Activated CD8-positive, alpha-beta T cell treated with anti-CD3 and anti-CD28 coated beads for 36 hours (primary cell): Measurements from ENCODE around the gene MAP2K6. TPM values are rescaled to one million over a fixed set of nuclear protein-coding genes. Genes with fewer than 3 reads are reported as not detected.

Experiments used
- ATAC-seq: fragments of 200-7000 bp; cut with Tn5 transposase; one replicate; pipeline ENCODE4 v1.10.0; 2021; ENCODE audit warnings: mild to moderate bottlenecking, moderate library complexity
- CTCF ChIA-PET: fragments of 350-600 bp; sonication (Branson Sonifier 250); formaldehyde crosslinking; loops from one replicate; lab custom pipeline; 2021; ENCODE audit warnings: antibody characterized with exemption; lab: Charles Lee
- POLR2A ChIA-PET: fragments of 350-600 bp; sonication (Branson Sonifier 250); formaldehyde crosslinking; loops from one replicate; lab custom pipeline; 2021; ENCODE audit warnings: antibody characterized with exemption; lab: Charles Lee
- DNase-seq: peaks from one replicate; pipeline ENCODE4 v3.0.0-alpha.2; 2020
- H3K27ac Mint-ChIP-seq: one replicate; pipeline ENCODE4 v1.8.0; 2021; ENCODE audit warnings: mild to moderate bottlenecking, mixed read lengths
- H3K27me3 Mint-ChIP-seq: one replicate; pipeline ENCODE4 v1.8.0; 2021; ENCODE audit warnings: mixed read lengths
- H3K36me3 Mint-ChIP-seq: one replicate; pipeline ENCODE4 v1.8.0; 2021; ENCODE audit warnings: low read depth, mixed read lengths
- H3K4me1 Mint-ChIP-seq: one replicate; pipeline ENCODE4 v1.8.0; 2021; ENCODE audit warnings: low read depth, mixed read lengths
- H3K4me3 Mint-ChIP-seq: one replicate; pipeline ENCODE4 v1.8.0; 2021; ENCODE audit warnings: mild to moderate bottlenecking, moderate library complexity, mixed read lengths
- H3K9me3 Mint-ChIP-seq: one replicate; pipeline ENCODE4 v1.8.0; 2021; ENCODE audit warnings: mixed read lengths
- CTCF ChIP-seq: fragments of 200-600 bp; IDR thresholded peaks from one replicate; pipeline ENCODE4 v1.8.0; 2022; ENCODE audit warnings: antibody characterized with exemption, mild to moderate bottlenecking
- intact Hi-C: fragments of 100-400 bp; cut with micrococcal nuclease; formaldehyde crosslinking; loops from one replicate; pipeline ENCODE4 v1.10.0; 2022
- total RNA-seq, 2 experiments: library from RNA; stranded (reverse); gene quantifications; one replicate each; pipeline ENCODE4 v1.2.3, GENCODE V29; 2021

Gene MAP2K6
- total RNA-seq, 2 experiments from 2014 or later, result 3.2 to 3.3 TPM

- DNase-seq, result no peak
- Mint-ChIP-seq H3K9me3 (no peaks in the 10 kb centered on the region), H3K36me3 (no peaks in the 10 kb centered on the region), H3K4me1 (peaks cover 15% of the 10 kb centered on the region), H3K27me3 (no peaks in the 10 kb centered on the region), H3K27ac (no peak overlapping the region), H3K4me3 (no peak overlapping the region)
- no peak for TF ChIP-seq CTCF
- ATAC-seq, result no peak
- ChIA-PET CTCF (interaction anchor here (0.8 to 1.4 kb wide), 4 partner anchors 8 to 43 kb away, joined by 3 read pairs; no protein-coding TSS in a partner anchor), POLR2A (no interaction called here)
- intact Hi-C loops, result no loop called here
These were observed 65.7 kb downstream of the MAP2K6 start for GRCh38 chr17:69480245-69480644.

- Mint-ChIP-seq H3K4me1 (peaks cover 11% of the 10 kb centered on the region), H3K9me3 (no peaks in the 10 kb centered on the region), H3K4me3 (no peak overlapping the region), H3K27me3 (no peaks in the 10 kb centered on the region), H3K27ac (no peak overlapping the region), H3K36me3 (peaks cover 2% of the 10 kb centered on the region)
- no peak for TF ChIP-seq CTCF
- intact Hi-C loops, result no loop called here
- POLR2A ChIA-PET, result no interaction called here
- DNase-seq (no peak), ATAC-seq (no peak)
- CTCF ChIA-PET, result no interaction called here
These were observed 70.8 kb downstream of the MAP2K6 start for GRCh38 chr17:69485251-69485661.

- DNase-seq (no peak), ATAC-seq (no peak)
- Mint-ChIP-seq H3K4me1 (peaks cover 11% of the 10 kb centered on the region), H3K36me3 (peaks cover 2% of the 10 kb centered on the region), H3K27ac (no peak overlapping the region), H3K27me3 (no peaks in the 10 kb centered on the region), H3K9me3 (no peaks in the 10 kb centered on the region), H3K4me3 (no peak overlapping the region)
- ChIA-PET POLR2A (interaction anchor here (1.0 kb wide), 1 partner anchor 14 kb away, joined by 3 read pairs; no protein-coding TSS in a partner anchor), CTCF (interaction anchor here (1.3 kb wide), 1 partner anchor 11 kb away, joined by 4 read pairs; no protein-coding TSS in a partner anchor)
- intact Hi-C loops, result no loop called here
- TF ChIP-seq CTCF, result no peak
These were observed 71.6 kb downstream of the MAP2K6 start for GRCh38 chr17:69485901-69486643.

GRCh38 chr17:69486779-69487637 lies 72.5 kb downstream of the MAP2K6 start:
- no peak overlapping the region for H3K4me3 Mint-ChIP-seq
- no peaks in the 10 kb centered on the region for H3K27me3 Mint-ChIP-seq
- H3K9me3 Mint-ChIP-seq, result no peaks in the 10 kb centered on the region
- peaks cover 11% of the 10 kb centered on the region for H3K4me1 Mint-ChIP-seq
- ChIA-PET POLR2A (interaction anchor here (0.7 to 1.0 kb wide), 2 partner anchors 13 to 215 kb away, joined by 3 to 4 read pairs; no protein-coding TSS in a partner anchor), CTCF (interaction anchor here (1.3 kb wide), 1 partner anchor 10 kb away, joined by 4 read pairs; no protein-coding TSS in a partner anchor)
- no peak overlapping the region for H3K27ac Mint-ChIP-seq
- intact Hi-C loops, result no loop called here
- ATAC-seq (no peak), DNase-seq (no peak)
- no peak for TF ChIP-seq CTCF
- H3K36me3 Mint-ChIP-seq, result peaks cover 2% of the 10 kb centered on the region
